ENCODE data around the gene SBF2. TPM values are rescaled to one million over a fixed set of nuclear protein-coding genes. Genes with fewer than 3 reads are reported as not detected.
"Not testable (repeated sequence)": the region's sequence is repeated elsewhere in the genome, so short reads cannot be mapped to it uniquely, and the experiment has no call there.

SBF2 gene
- total RNA-seq, 1 donor from 2014 or later = 4.2 TPM

- intact Hi-C loops (cut with micrococcal nuclease) = no loop called here
- H3K9me3 Mint-ChIP-seq = no peaks in the 10 kb centered on the region
- peaks cover 4% of the 10 kb centered on the region for H3K27me3 Mint-ChIP-seq (ENCODE audit: low read depth)
- no peak overlapping the region for H3K27ac Mint-ChIP-seq
- no peaks in the 10 kb centered on the region for H3K36me3 Mint-ChIP-seq (ENCODE audit: low read depth)
- no peak for DNase-seq (ENCODE audit: low spot score)
- no peak overlapping the region for H3K4me3 Mint-ChIP-seq (ENCODE audit: low read depth)
- no peaks in the 10 kb centered on the region for H3K4me1 Mint-ChIP-seq (ENCODE audit: low read depth)
Observed at GRCh38 chr11:9956483-9956882, 337.5 kb downstream of the SBF2 start.

DNA sequence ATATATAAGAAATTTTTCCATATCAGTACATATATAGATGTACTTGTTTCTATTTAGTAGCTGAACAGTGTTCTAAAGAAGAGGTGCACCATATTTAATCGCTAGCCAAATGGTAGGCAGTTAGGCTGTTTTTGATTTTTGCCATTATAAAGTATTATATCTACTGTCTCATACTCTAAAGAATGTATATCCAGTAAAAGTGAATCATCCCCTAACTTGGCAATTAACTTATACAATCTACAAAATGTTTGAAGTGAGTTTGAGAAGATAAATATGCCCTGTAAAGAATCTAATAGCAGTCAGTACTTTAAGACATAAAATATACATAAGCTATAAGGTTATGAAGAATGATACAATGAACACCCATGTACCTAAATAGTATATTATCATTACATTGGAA, 338.6 kb downstream of the SBF2 start:
- intact Hi-C loops (cut with micrococcal nuclease) = no loop called here
- H3K4me1 Mint-ChIP-seq (ENCODE audit: low read depth) = no peaks in the 10 kb centered on the region
- no peak overlapping the region for H3K27ac Mint-ChIP-seq
- no peak for DNase-seq (ENCODE audit: low spot score)
- H3K9me3 Mint-ChIP-seq = no peaks in the 10 kb centered on the region
- H3K36me3 Mint-ChIP-seq (ENCODE audit: low read depth) = no peaks in the 10 kb centered on the region
- H3K27me3 Mint-ChIP-seq (ENCODE audit: low read depth) = peaks cover 4% of the 10 kb centered on the region
- no peak overlapping the region for H3K4me3 Mint-ChIP-seq (ENCODE audit: low read depth)

DNA sequence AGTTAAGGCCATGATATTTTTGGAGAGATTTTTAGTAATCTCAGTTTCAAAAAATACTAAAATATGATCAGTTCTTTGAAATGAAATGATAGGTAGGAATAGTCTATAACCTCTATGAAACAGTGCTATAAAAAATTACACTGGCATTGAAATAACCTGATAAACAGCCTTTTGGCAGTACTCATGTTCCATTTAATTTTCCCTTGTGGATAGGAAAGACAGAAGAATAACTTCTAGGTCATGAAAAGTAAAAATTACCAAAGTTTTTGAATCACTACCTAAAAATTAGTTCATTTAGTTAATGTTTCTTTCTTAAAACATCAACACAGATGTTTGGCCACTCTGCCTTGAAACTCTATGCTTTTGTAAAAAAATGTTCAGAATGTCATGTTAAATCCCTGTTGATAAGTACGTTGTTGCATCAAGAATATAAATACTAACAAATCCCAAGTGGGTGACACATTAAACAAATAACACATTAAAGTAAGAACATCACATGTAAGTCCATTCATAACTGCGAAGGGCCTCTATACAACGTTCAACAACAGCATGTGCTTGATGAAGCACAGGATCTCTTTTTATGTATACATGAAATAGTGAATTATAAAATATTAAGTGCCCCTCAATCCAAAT, 339.9 kb downstream of the SBF2 start:
- no peaks in the 10 kb centered on the region for H3K9me3 Mint-ChIP-seq
- H3K27ac Mint-ChIP-seq = no peak overlapping the region
- no peak overlapping the region for H3K4me3 Mint-ChIP-seq (ENCODE audit: low read depth)
- H3K4me1 Mint-ChIP-seq (ENCODE audit: low read depth) = no peaks in the 10 kb centered on the region
- intact Hi-C loops (cut with micrococcal nuclease) = no loop called here
- no peaks in the 10 kb centered on the region for H3K36me3 Mint-ChIP-seq (ENCODE audit: low read depth)
- DNase-seq (ENCODE audit: low spot score) = no peak
- peaks cover 6% of the 10 kb centered on the region for H3K27me3 Mint-ChIP-seq (ENCODE audit: low read depth)

- intact Hi-C loops (cut with micrococcal nuclease) = no loop called here
- Mint-ChIP-seq H3K27me3 (ENCODE audit: low read depth) (peaks cover 6% of the 10 kb centered on the region), H3K4me1 (ENCODE audit: low read depth) (no peaks in the 10 kb centered on the region), H3K27ac (no peak overlapping the region), H3K9me3 (no peaks in the 10 kb centered on the region), H3K36me3 (ENCODE audit: low read depth) (no peaks in the 10 kb centered on the region), H3K4me3 (ENCODE audit: low read depth) (no peak overlapping the region)
- no peak for DNase-seq (ENCODE audit: low spot score)
Observed at GRCh38 chr11:9952511-9953196, 341.4 kb downstream of the SBF2 start.

GRCh38 chr11:9951807-9952206, 342.2 kb downstream of the SBF2 start:
- H3K27me3 Mint-ChIP-seq (ENCODE audit: low read depth) = peaks cover 6% of the 10 kb centered on the region
- no peaks in the 10 kb centered on the region for H3K4me1 Mint-ChIP-seq (ENCODE audit: low read depth)
- H3K27ac Mint-ChIP-seq = no peak overlapping the region
- H3K36me3 Mint-ChIP-seq (ENCODE audit: low read depth) = no peaks in the 10 kb centered on the region
- no peak for DNase-seq (ENCODE audit: low spot score)
- no peak overlapping the region for H3K4me3 Mint-ChIP-seq (ENCODE audit: low read depth)
- no peaks in the 10 kb centered on the region for H3K9me3 Mint-ChIP-seq
- intact Hi-C loops (cut with micrococcal nuclease) = no loop called here

- Mint-ChIP-seq H3K4me1 (ENCODE audit: low read depth) (no peaks in the 10 kb centered on the region), H3K9me3 (no peaks in the 10 kb centered on the region), H3K27me3 (ENCODE audit: low read depth) (peaks cover 6% of the 10 kb centered on the region)
Observed at GRCh38 chr11:9950462-9950861, 343.6 kb downstream of the SBF2 start.

DNA sequence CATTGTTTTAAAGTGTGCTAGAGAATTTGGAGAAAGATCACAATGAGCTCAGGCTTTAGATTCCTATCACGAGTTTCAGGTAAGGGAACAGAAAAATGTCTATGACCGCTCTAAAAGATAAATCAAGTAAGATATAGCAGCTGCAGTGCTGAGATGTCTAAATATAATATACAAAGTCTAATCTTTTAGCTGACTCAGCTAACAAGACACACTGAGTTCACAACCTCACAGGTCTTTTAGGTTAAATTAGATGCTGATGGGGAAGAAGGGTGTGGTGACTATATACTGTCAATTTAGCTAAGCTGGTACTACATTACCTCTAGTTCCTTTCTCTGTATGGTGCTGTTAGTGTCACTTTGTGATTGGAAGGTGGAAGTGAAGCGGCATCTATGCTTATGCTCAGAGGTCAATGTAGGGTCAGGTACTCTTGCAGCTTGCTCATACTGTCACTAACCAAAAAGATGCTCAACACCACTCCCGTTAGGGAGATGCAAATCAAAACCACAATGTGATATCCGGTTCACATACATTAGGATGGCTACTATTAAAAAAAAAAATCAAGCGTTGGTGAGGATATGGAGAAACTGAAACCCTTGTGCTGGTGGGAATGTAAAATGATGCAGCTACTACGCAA, 346.7 kb downstream of the SBF2 start:
- H3K9me3 Mint-ChIP-seq = no peaks in the 10 kb centered on the region
- no peak for DNase-seq (ENCODE audit: low spot score)
- no peaks in the 10 kb centered on the region for H3K36me3 Mint-ChIP-seq (ENCODE audit: low read depth)
- no peak overlapping the region for H3K27ac Mint-ChIP-seq
- peaks cover 5% of the 10 kb centered on the region for H3K27me3 Mint-ChIP-seq (ENCODE audit: low read depth)
- no peaks in the 10 kb centered on the region for H3K4me1 Mint-ChIP-seq (ENCODE audit: low read depth)
- no peak overlapping the region for H3K4me3 Mint-ChIP-seq (ENCODE audit: low read depth)
- intact Hi-C loops (cut with micrococcal nuclease) = no loop called here

More at GRCh38 chr11:9950462-9950861, 343.6 kb downstream of the SBF2 start:
- no peak for DNase-seq (ENCODE audit: low spot score)
- H3K27ac Mint-ChIP-seq = no peak overlapping the region
- H3K36me3 Mint-ChIP-seq (ENCODE audit: low read depth) = no peaks in the 10 kb centered on the region
- H3K4me3 Mint-ChIP-seq (ENCODE audit: low read depth) = no peak overlapping the region
- intact Hi-C loops (cut with micrococcal nuclease) = no loop called here

DNA sequence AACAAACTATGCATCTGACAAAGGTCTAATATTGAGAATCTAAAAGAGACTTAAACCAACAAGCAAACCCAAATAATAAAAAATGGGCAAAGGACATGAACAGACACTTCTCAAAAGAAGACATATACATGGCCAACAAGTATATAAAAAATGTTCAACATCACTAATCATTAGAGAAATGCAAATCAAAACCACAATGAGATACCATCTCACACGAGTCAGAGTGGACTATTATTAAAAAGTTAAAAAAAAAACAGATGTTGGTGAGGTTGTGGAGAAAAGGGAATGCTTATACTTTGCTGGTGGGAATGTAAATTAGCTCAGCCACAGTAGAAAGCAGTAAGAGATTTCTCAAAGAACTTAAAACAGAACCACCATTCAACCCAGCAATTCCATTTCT, 348.3 kb downstream of the SBF2 start:
- H3K27me3 Mint-ChIP-seq (ENCODE audit: low read depth); H3K4me3 Mint-ChIP-seq (ENCODE audit: low read depth); H3K27ac Mint-ChIP-seq; H3K4me1 Mint-ChIP-seq (ENCODE audit: low read depth); DNase-seq (ENCODE audit: low spot score); intact Hi-C loops (cut with micrococcal nuclease); H3K36me3 Mint-ChIP-seq (ENCODE audit: low read depth); H3K9me3 Mint-ChIP-seq: not testable (repeated sequence)

- Mint-ChIP-seq H3K27me3 (ENCODE audit: low read depth) (no peaks in the 10 kb centered on the region), H3K36me3 (ENCODE audit: low read depth) (no peaks in the 10 kb centered on the region), H3K4me1 (ENCODE audit: low read depth) (no peaks in the 10 kb centered on the region), H3K9me3 (no peaks in the 10 kb centered on the region), H3K27ac (no peak overlapping the region), H3K4me3 (ENCODE audit: low read depth) (no peak overlapping the region)
- intact Hi-C loops (cut with micrococcal nuclease) = no loop called here
- no peak for DNase-seq (ENCODE audit: low spot score)
Observed at GRCh38 chr11:9943386-9944110, 350.5 kb downstream of the SBF2 start.

DNA sequence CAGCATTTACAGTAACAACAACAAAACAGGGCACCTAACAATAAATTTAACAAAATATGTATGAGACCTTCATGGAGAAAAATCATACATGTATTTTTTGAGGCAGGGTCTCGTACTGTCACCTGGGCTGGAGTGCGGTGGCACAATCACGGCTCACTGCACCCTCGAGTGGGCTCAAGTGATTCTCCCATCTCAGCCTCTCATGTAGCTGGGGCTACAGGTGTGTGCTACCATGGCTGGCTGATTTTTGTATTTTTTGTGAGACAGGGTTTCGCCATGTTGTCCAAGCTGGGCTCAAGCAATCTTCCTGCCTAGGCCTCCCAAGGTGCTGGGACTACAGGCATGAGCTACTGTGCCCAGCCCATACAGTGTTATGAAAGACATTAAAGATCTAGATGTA, 352.0 kb downstream of the SBF2 start:
- H3K27me3 Mint-ChIP-seq (ENCODE audit: low read depth) = no peaks in the 10 kb centered on the region
- no peak overlapping the region for H3K27ac Mint-ChIP-seq
- H3K4me1 Mint-ChIP-seq (ENCODE audit: low read depth) = no peaks in the 10 kb centered on the region
- no peak overlapping the region for H3K4me3 Mint-ChIP-seq (ENCODE audit: low read depth)
- intact Hi-C loops (cut with micrococcal nuclease) = no loop called here
- H3K36me3 Mint-ChIP-seq (ENCODE audit: low read depth) = no peaks in the 10 kb centered on the region
- H3K9me3 Mint-ChIP-seq = no peaks in the 10 kb centered on the region
- DNase-seq (ENCODE audit: low spot score) = no peak

DNA sequence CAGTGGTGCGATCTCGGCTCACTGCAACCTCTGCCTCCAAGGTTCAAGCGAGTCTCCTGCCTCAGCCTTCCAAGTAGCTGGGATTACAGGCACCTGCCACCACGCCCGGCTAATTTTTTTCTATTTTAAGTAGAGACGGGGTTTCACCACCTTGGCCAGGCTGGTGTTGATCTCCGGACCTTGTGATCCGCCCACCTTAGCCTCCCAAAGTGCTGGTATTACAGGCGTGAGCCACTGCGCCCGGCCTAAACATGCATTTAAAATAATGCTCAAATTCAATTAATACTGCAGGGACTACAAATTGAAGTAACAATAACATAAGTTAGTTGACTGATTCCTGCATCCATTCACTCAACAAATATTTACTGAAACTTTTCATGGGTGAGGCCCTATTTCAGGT, 354.9 kb downstream of the SBF2 start:
- intact Hi-C loops (cut with micrococcal nuclease) = not testable (repeated sequence)

DNA sequence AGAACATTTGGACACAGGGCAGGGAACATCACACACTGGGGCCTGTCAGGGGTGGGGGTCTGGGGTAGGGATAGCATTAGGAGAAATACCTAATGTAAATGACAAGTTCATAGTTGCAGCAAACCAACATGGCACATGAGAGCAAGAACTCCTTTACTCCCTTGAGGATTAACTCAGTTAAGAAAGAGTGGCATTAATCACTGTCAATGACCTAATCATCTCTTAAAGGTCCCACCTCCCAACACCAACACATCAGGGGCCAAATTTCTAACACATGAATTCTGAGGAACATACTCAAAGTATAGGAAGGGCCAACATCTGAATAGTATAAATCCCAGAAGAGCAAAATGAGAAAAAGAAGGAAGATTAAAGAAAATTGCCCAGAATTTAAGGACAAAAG, 357.3 kb downstream of the SBF2 start:
- H3K36me3 Mint-ChIP-seq (ENCODE audit: low read depth) = no peaks in the 10 kb centered on the region
- peaks cover 12% of the 10 kb centered on the region for H3K9me3 Mint-ChIP-seq
- no peak for DNase-seq (ENCODE audit: low spot score)
- no peaks in the 10 kb centered on the region for H3K4me1 Mint-ChIP-seq (ENCODE audit: low read depth)
- H3K27me3 Mint-ChIP-seq (ENCODE audit: low read depth) = no peaks in the 10 kb centered on the region
- H3K4me3 Mint-ChIP-seq (ENCODE audit: low read depth) = no peak overlapping the region
- H3K27ac Mint-ChIP-seq = no peak overlapping the region
- intact Hi-C loops (cut with micrococcal nuclease) = no loop called here

More for the DNA sequence above, 354.9 kb downstream of the SBF2 start:
- H3K9me3 Mint-ChIP-seq = peaks cover 12% of the 10 kb centered on the region
- DNase-seq (ENCODE audit: low spot score); H3K4me3 Mint-ChIP-seq (ENCODE audit: low read depth); H3K27ac Mint-ChIP-seq; H3K4me1 Mint-ChIP-seq (ENCODE audit: low read depth); H3K27me3 Mint-ChIP-seq (ENCODE audit: low read depth); H3K36me3 Mint-ChIP-seq (ENCODE audit: low read depth): not testable (repeated sequence)

DNA sequence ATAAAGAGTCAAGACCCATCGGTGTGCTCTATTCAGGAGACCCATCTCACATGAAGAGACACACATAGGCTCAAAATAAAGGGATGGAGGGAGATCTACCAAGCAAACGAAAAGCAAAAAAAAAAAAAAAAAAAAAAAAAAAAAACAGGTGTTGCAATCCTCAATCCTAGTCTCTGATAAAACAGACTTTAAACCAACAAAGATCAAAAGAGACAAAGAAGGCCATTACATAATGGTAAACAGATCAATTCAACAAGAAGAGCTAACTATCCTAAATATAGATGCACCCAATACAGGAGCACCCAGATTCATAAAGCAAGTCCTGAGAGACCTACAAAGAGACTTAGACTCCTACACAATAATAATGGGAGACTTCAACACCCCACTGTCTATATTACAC, 361.2 kb downstream of the SBF2 start:
- peaks cover 17% of the 10 kb centered on the region for H3K9me3 Mint-ChIP-seq
- H3K4me3 Mint-ChIP-seq (ENCODE audit: low read depth); DNase-seq (ENCODE audit: low spot score); H3K27me3 Mint-ChIP-seq (ENCODE audit: low read depth); intact Hi-C loops (cut with micrococcal nuclease); H3K4me1 Mint-ChIP-seq (ENCODE audit: low read depth); H3K27ac Mint-ChIP-seq; H3K36me3 Mint-ChIP-seq (ENCODE audit: low read depth): not testable (repeated sequence)

Data from activated T-helper 2 cell treated with anti-CD3 and anti-CD28 coated beads, Interferon-gamma antibody, Interleukin-2, Interleukin-4, amounts not matched to agents 10 μg/mL and 5 μg/mL and 100 μg/mL, durations not matched to agents 14 hours and 24 hours and 36 hours (primary cell).